Right renal cortex interstitium (tissue), 3 donors: ENCODE measurements around the gene SPDYE1. TPM values are rescaled to one million over a fixed set of nuclear protein-coding genes. Genes with fewer than 3 reads are reported as not detected.
A peak's percentile ranks its signal among the peaks of the same experiment; 100 is the strongest.
"Not testable (repeated sequence)": the region's sequence is repeated elsewhere in the genome, so short reads cannot be mapped to it uniquely, and the experiment has no call there.

Source experiments
- DNase-seq, 3 donors: peaks; one replicate each; pipeline ENCODE4 v3.0.0-alpha.2; 2013; ENCODE audit warnings: low read depth in 3 of 3, low spot score in 2 of 3
- polyA plus RNA-seq, 3 donors: library from polyadenylated mRNA; unstranded; fragments of 120-200 nt; gene quantifications; one replicate each; pipeline ENCODE4 v1.2.1, GENCODE V29; 2013; ENCODE audit not compliant: insufficient read length in 3 of 3

The SPDYE1 gene
- polyA plus RNA-seq, 3 donors, result 0.27 to 0.62 (median 0.39) TPM

- DNase-seq, result not testable (repeated sequence)
Observed at GRCh38 chr7:44039800-44040492, 42.2 kb downstream of the SPDYE1 start.

- not testable (repeated sequence) for DNase-seq
Observed at GRCh38 chr7:44040493-44040891, 42.8 kb downstream of the SPDYE1 start.

- DNase-seq, result no peak
Observed at GRCh38 chr7:44042221-44042620, 44.5 kb downstream of the SPDYE1 start.

GRCh38 chr7:44043902-44044301, 46.2 kb downstream of the SPDYE1 start:
- no peak for DNase-seq

- peak; percentile 69 to 80 (median 70) for DNase-seq
Observed at GRCh38 chr7:44044315-44045225, 46.9 kb downstream of the SPDYE1 start, which contains the start of gene DBNL. DBNL (plus strand) TSS chr7:44044702; CDS start chr7:44044738, 36 bp downstream.

DNA sequence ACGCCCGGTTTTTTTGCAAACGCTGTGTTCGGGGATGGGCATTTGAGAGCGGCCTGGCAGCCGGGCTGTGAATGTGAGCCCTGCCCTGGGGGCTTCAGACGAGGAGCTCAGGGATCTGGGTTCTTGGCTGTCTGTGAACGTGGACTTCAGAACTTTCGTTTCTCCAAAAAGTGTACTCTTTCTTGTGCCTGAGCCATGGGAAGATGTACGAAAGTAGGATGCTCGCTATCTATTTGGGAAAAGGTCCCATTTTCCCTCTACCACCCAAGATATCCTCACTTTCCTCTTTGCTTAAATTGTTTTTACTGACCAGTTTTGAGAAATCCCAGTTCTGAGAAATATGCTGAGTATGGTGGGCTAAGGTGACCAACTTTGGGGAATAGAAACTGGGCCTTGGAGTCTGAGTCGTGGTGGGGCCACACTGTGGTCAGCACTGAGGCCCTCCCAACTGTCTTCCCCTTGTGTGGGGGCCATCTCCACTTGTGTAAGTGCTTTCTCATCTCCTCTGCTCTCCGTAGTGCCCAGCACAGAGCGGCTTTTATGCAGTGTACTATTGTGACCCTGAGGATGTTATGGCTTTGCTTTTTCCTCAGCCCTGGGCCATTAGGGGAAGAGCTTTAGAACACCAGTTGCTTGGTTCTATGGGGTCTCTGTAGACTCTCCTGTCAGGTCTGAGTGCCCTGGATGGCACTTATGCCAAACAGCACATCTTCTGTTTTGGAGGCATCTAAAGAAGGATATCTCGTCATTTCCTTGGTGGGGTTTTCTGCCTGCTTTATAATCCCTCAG, 47.7 kb downstream of the SPDYE1 start:
- no peak for DNase-seq

GRCh38 chr7:44046321-44047061, 48.8 kb downstream of the SPDYE1 start:
- DNase-seq, result no peak

DNA sequence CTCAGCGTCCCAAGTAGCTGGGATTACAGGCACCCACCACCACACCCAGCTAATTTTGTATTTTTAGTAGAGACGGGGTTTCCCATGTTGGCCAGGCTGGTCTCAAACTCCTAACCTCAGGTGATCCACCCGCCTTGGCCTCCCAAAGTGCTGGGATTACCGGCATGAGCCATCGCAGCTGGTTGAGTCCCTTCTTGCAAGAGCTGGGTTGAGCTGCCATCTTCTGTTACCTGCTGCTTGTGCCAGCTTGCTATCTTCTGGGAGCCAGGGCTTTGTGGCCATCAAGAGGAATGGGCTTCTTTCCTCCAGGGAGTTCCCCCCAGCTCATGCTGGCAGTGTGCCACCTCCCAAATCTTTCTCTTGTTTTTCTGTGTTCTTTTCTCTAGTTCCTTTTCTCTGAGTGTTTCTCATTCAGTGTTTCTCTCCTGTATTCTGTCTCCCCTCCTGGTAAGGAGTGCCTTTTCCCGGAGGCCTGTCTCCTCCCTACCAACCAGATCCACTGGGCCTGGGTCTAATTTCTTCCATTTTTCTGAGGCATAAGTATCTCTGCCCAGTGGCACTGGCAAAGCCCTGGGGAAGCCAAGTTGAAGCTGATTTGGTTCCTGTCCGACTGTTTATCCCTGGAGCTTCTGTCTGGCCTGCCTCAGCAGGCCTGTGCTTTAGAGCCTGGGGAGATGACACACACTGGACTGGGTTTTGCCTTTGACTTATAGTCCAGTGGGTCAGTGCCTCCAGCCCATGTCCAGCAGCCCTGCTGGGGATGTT, 50.5 kb downstream of the SPDYE1 start:
- no peak for DNase-seq

GRCh38 chr7:44050121-44050914, 52.6 kb downstream of the SPDYE1 start:
- DNase-seq, result no peak

GRCh38 chr7:44050915-44051560, 53.3 kb downstream of the SPDYE1 start:
- no peak for DNase-seq

DNA sequence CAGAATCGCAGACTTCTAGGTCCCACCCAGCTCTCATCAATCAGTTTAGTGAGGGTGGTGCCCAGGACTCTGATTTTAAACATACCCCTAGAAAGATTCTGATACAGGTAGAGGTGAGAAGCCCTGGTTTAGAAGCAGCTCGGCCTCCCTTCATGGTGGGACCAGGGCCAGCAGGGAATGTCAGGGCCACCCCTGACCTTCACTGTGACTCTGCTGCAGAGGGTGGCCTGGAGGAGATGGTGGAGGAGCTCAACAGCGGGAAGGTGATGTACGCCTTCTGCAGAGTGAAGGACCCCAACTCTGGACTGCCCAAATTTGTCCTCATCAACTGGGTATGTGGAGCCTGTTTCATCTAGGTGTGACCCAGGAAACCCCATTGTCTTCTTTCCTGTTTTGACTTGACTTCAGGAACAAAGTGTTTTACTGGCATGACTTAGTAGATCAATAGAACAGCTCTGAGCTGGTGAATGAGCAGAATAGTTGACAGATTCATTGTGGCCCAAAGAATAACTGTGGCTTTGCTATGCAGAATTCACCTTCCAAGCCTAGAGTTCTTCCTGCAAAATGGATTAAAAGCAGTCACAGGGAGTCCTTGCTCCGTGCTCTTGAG, 54.0 kb downstream of the SPDYE1 start:
- DNase-seq, result no peak

GRCh38 chr7:44052771-44053365, 55.2 kb downstream of the SPDYE1 start:
- no peak for DNase-seq

- no peak for DNase-seq
Observed at GRCh38 chr7:44056681-44057080, 59.0 kb downstream of the SPDYE1 start.

- DNase-seq, result no peak
Observed at GRCh38 chr7:44057181-44057848, 59.6 kb downstream of the SPDYE1 start.

GRCh38 chr7:44057849-44058758, 60.4 kb downstream of the SPDYE1 start:
- no peak for DNase-seq

DNA sequence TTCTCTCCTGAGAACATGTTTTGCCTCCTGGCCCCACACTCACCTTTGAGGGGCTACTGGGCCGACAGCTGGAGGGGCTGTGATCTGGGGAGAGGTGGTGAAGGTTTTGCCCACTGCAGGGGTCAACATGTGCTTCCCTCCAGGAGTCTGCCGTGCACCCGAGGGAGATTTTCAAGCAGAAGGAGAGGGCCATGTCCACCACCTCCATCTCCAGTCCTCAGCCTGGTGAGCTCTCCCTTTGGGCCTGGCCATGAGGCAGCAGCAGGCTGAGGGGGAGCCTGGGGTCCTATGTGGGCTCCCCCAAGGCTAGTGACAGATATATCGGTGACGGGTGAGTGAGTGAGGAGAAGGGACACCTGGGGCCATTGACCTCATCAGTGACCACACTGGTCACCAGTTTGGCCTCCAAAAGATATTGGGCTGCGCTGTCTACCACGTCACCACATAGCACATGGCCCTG, 61.1 kb downstream of the SPDYE1 start:
- no peak for DNase-seq
